Measurements from ENCODE around the gene ACOT13. TPM values are rescaled to one million over a fixed set of nuclear protein-coding genes. Genes with fewer than 3 reads are reported as not detected.
"Not testable (repeated sequence)": the region's sequence is repeated elsewhere in the genome, so short reads cannot be mapped to it uniquely, and the experiment has no call there.

The ACOT13 gene
- total RNA-seq, 2 experiments from 2014 or later = 24.3 to 24.4 TPM

GRCh38 chr6:24686946-24687345, 20.1 kb downstream of the ACOT13 start:
- POLR2A ChIA-PET = no interaction called here
- CTCF ChIA-PET = no interaction called here

DNA sequence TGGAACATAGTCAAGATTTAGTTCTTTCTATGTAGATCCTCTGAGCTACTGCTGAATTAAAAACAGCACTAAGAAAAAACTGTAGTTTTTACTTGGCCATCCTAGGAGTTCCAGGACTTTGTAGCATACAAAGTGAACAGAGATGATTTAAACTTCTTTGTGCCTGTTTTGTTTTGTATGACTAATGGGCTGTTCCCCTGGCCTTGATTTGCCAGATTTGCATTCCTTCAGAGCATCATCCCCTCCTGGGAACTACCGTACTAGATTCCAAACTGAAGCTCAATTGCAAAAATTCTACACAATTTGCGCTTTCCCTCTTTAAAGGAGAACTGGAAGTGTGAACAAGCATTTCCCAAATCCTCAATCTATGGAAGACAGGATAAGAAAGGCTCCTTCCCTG, 23.1 kb downstream of the ACOT13 start:
- ChIA-PET CTCF (interaction anchor here (1.0 kb wide), 1 partner anchor 96 kb away, joined by 3 read pairs; no protein-coding TSS in a partner anchor), POLR2A (interaction anchor here (0.6 kb wide), 1 partner anchor 106 kb away, joined by 7 read pairs; no protein-coding TSS in a partner anchor)

DNA sequence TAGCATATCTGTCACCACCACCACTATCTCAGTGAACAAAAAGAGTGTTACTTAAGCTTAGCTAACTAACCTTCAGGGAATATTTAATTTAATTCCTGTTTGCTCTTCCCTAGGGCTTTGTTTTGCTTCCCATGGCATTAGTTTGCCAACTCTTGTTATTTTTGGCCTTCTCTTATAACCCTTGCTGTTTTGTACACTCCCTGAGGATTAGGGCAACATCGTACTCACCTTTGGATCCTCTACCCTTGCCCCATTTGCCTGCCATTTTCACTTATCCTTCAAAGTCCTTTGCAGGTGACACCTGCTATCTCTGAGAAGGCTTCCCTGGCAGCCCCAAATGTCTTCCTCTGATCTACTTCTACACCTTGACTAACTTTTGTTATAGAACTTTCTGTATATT, 23.7 kb downstream of the ACOT13 start:
- ChIA-PET CTCF (no interaction called here), POLR2A (no interaction called here)

- CTCF ChIA-PET = interaction anchor here (1.1 to 1.5 kb wide), 2 partner anchors 107 to 110 kb away, joined by 4 read pairs; no protein-coding TSS in a partner anchor
- POLR2A ChIA-PET = no interaction called here
These were observed 24.7 kb downstream of the ACOT13 start for GRCh38 chr6:24691550-24691949.

- POLR2A ChIA-PET = no interaction called here
- CTCF ChIA-PET = interaction anchor here (1.1 to 1.5 kb wide), 2 partner anchors 107 to 110 kb away, joined by 4 read pairs; no protein-coding TSS in a partner anchor
These were observed 25.1 kb downstream of the ACOT13 start for GRCh38 chr6:24692003-24692402.

- POLR2A ChIA-PET = no interaction called here
- CTCF ChIA-PET = interaction anchor here (1.1 to 1.5 kb wide), 2 partner anchors 108 to 110 kb away, joined by 4 read pairs; no protein-coding TSS in a partner anchor
These were observed 25.5 kb downstream of the ACOT13 start for GRCh38 chr6:24692415-24692814.

- POLR2A ChIA-PET = no interaction called here
- CTCF ChIA-PET = interaction anchor here (1.1 to 1.5 kb wide), 2 partner anchors 108 to 111 kb away, joined by 4 read pairs; no protein-coding TSS in a partner anchor
These were observed 26.1 kb downstream of the ACOT13 start for GRCh38 chr6:24692848-24693592.

DNA sequence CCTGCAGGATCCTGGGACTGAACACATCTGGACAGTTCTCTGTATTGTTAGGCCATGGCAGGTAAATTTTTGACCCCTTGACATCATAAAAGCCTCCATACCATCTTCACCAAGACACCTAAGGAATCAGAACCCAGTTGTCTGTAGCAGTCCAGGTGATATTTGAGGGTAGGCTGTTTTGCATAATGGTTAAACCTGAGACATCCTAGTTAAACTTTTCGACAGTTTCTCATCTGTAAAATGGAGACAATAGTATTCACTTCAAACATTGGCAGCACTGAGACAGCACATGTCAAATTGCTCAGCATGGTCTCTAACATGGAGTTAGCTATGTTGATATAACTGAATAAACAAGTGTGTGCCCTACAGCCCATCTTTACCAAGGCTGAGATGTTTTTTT, 27.3 kb downstream of the ACOT13 start:
- CTCF ChIA-PET = interaction anchor here (1.3 kb wide), 1 partner anchor 113 kb away, joined by 5 read pairs; no protein-coding TSS in a partner anchor
- POLR2A ChIA-PET = no interaction called here

GRCh38 chr6:24695635-24696034, 28.8 kb downstream of the ACOT13 start:
- CTCF ChIA-PET = interaction anchor here (0.6 to 1.8 kb wide), 2 partner anchors 49 to 114 kb away, joined by 3 to 9 read pairs; no protein-coding TSS in a partner anchor
- POLR2A ChIA-PET = not testable (repeated sequence)

- CTCF ChIA-PET = interaction anchor here (1.8 kb wide), 1 partner anchor 114 kb away, joined by 9 read pairs; no protein-coding TSS in a partner anchor
- POLR2A ChIA-PET = no interaction called here
These were observed 29.2 kb downstream of the ACOT13 start for GRCh38 chr6:24696097-24696496.

DNA sequence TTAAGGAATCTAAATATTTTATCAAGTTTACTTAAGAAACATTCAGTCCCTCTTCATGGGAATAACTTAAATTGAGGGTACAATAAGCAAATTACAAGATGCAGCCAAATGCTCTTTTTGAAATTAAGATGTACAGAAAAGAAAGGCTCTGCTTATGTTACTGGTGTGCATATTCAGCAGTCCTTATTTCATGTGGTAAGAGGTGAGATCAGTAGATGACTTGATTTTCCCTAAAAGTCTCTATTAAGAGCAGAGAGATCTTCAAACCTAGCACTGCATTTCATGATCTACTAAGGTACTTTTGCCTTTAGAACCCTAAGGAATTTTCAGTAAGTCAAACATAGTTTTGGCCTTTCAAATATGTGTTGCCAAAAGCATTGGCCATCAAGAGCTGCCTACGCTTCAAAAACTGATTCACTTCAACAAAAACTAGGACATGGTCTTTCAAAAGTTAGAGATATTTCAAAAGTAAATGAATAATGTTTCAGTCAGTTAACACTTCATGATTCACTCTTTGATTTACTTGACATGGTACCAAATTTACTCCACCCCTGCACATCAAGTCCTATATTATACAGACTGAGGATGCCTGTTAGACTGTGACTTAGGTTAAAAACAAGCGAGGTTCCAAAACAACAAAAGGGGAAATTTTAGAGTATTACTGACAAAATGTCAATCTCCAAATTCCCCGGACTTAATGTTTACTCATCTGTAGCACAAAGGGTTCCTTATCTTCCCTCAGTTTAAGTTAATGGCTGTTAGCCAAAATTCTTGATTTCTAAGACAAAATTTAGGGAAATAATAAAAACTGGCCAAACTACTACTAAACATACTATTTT, 32.9 kb downstream of the ACOT13 start:
- CTCF ChIA-PET = interaction anchor here (0.7 to 2.0 kb wide), 2 partner anchors 119 to 309 kb away, joined by 5 read pairs; no protein-coding TSS in a partner anchor

DNA sequence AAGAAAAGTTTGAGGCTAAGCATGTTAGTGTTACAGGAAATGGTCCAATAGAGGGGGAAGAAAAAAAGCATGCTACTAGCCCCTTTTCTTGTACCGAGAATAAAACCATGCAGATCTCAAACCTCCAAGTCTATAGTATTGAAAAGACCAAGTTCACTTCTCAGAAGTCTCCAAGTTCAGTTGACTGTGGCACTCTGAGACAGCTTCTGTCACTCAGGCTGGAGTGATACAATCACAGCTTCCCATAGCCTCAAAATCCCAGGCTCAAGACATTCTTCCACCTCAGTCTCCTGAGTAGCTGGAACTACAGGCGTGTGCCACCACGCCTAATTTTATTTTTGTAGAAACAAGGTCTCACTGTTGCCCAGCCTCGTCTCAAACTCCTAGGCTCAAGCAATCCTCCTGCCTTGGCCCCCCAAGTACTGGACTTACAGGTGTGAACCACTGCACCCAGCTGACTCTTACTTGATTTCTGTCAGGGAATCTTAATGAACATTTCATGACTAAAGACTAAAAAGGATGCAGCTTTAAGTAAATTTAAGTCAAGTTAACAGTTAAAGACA, 35.9 kb downstream of the ACOT13 start:
- CTCF ChIA-PET = no interaction called here
- POLR2A ChIA-PET = interaction anchor here (0.6 to 1.8 kb wide), 2 partner anchors 16 to 208 kb away, joined by 3 to 9 read pairs; partner anchors contain the start of genes ALDH5A1 and C6orf62

More for the DNA sequence above, 32.9 kb downstream of the ACOT13 start:
- POLR2A ChIA-PET = interaction anchor here (0.6 kb wide), 2 partner anchors 13 to 74 kb away, joined by 3 read pairs; no protein-coding TSS in a partner anchor

DNA sequence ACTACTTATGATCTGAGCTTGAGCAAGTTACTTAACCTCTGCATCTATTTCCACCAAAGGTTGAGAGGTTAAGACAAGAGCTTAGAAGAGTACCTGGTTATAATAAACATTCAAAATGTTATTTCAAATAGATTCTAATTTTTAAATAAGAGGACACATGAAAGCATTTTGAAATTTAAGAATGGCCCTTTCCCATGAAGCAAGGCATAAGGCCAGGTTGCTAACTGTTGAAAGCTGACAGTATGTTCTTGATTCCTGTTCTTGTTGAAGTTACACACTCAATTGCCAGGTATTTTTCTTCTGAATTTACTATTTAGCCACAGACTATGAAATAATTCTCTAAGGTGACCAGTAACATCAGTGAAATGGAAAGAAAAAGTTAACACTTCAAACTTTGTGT, 37.6 kb downstream of the ACOT13 start:
- POLR2A ChIA-PET = interaction anchor here (0.5 to 1.0 kb wide), 2 partner anchors 10 to 210 kb away, joined by 3 read pairs; partner anchors contain the start of gene ALDH5A1
- CTCF ChIA-PET = interaction anchor here (0.9 kb wide), 1 partner anchor 10 kb away, joined by 4 read pairs; no protein-coding TSS in a partner anchor

DNA sequence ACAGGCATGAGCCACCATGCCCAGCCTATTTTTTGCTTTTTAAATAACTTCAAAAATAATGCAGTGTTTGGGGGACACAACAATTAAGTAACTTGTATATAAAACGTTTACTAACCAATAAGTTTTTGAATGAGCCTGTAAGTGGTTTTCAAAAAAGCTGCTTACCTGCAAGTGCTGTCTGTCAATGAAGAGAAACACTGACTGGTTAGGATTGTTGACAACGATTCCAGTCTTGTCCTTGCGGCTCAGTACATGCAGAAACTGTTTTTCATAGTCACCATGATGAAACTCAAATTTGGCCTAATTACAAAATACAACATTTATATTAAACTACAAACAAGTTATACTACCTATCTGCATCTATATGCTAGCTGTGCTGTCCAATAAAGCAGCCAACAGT, 41.7 kb downstream of the ACOT13 start:
- POLR2A ChIA-PET = interaction anchor here (1.2 kb wide), 1 partner anchor 65 kb away, joined by 6 read pairs; no protein-coding TSS in a partner anchor
- CTCF ChIA-PET = no interaction called here

- CTCF ChIA-PET = no interaction called here
- POLR2A ChIA-PET = interaction anchor here (1.2 kb wide), 1 partner anchor 64 kb away, joined by 6 read pairs; no protein-coding TSS in a partner anchor
These were observed 42.3 kb downstream of the ACOT13 start for GRCh38 chr6:24709014-24709711.

GRCh38 chr6:24710519-24711303, 43.8 kb downstream of the ACOT13 start:
- ChIA-PET CTCF (no interaction called here), POLR2A (no interaction called here)

DNA sequence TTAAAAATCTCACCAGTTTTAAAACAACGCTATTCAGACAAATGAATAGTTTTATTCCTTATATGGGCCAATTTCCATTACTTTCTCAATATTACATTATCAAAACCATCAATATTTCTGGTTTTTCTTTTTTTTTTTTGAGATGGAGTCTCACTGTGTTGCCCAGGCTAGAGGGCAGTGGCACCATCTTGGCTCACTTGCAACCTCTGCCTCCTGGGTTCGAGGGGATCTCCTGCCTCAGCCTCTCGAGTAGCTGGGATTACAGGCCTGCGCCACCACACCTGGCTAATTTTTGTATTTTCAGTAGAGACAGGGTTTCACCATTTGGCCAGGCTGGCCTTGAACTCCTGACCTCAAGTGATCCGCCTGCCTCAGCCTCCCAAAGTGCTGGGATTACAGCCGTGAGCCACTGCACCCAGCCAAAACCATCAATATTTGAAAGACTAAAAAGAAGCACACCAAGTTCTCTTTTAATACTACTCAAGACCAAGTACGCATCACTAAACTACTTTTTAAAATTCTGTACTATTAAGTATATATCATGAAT, 49.8 kb downstream of the ACOT13 start:
- POLR2A ChIA-PET, CTCF ChIA-PET: not testable (repeated sequence)

Data from activated CD8-positive, alpha-beta memory T cell treated with anti-CD3 and anti-CD28 coated beads for 36 hours (primary cell).